Inflammatory macrophage treated with lipopolysaccharide for 4 hours (primary cell): ENCODE measurements around the gene PAIP2.

Source experiments
- DNase-seq: peaks from one replicate; pipeline ENCODE4 v3.0.0-alpha.2; 2020

Gene PAIP2

GRCh38 chr5:139413153-139413552, 71.5 kb downstream of the PAIP2 start:
- DNase-seq = no peak

DNA sequence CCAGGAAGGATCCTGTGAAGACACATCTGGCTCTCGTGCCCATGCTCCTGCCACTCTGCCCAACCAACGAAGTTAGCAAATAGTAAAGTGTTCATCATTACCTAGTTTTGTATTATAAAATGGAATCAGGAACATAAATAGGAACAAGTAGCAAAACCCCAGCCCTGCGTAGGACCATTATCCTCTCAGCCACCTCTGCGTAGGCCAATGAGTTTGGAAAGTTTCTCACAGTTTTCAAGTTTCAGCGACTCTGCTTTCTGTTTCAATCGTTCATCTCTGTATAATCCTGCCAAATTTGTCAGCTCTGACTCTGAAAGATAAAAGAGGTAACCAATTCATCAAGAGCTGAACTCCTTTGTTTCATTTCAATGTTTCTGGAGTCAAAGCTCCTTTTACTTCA, 72.3 kb downstream of the PAIP2 start:
- no peak for DNase-seq

- DNase-seq = no peak
These were observed 73.0 kb downstream of the PAIP2 start for GRCh38 chr5:139414581-139415130.

DNA sequence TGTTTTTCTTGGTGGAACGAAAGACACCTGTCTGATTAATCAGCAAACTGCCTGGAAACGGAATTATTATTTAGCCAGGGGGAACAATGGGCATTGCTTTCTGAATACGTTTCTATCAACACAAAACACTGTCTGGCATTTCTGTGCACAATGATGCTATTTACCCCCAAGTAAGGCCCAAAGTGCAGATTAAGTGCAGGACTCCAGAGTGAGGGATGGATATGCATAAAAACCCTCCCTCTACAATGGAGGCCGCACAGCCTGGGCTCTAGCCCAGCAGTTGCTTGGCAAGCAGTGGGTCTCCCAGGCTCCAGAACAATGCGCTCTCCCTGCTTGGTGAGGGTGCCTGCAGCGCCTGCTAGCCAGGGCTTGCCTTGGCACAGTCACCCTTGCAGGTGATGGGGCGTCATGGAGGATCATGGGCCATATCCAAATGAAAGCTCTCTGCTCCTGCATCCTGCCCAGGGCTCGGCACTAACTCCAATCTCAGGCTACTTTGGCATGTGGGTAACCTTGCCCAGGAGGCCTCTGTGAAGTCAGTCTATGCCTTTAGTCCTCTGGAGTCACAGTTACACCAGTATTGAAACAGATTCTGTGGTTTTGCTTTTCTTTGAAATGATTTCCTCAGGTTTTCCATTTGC, 73.7 kb downstream of the PAIP2 start:
- no peak for DNase-seq

GRCh38 chr5:139415869-139416268, 74.2 kb downstream of the PAIP2 start:
- no peak for DNase-seq

DNA sequence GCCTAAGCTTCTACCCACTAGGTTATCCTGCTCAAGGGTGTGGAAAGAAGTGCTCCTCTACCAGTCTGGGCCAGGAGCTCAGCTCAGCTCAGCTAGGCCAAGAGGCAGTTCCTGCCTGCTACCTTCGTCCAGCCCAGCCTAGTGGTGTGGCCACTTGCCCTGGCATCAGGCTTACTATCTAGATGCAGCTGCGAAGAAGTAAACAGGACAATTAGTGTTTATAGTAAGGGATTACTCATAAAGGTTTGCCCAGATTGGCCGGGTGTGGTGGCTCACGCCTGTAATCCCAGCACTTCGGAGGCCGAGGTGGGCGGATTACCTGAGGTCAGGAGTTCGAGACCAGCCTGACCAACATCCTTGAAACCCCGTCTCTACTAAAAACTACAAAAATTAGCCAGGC, 75.0 kb downstream of the PAIP2 start:
- DNase-seq = no peak

DNA sequence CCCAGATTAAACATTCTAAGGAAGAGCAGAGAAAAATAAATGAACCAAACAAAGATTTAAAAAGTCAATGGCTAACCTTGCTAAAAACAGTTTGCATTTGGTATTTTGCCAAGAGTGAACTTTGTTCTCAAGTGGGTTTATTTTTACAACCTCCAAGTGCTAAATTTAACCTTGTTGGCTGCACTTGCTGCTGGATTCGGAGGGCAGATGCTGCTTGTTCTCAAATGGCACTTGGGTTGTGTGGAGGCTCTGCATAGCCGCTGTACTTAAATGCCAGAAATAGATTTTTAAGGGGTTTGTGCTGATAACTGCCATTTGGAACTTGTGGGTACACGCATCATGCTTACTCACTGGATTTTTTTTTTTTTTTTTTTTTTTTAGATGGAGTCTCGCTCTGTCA, 75.6 kb downstream of the PAIP2 start:
- DNase-seq = no peak

GRCh38 chr5:139418793-139419192, 77.1 kb downstream of the PAIP2 start:
- no peak for DNase-seq
